DMS53 treated with DMSO at 0.1 percent for 48 hours (cell line): Measurements from ENCODE around the gene ADAP1.

Experiments used
- DNase-seq: peaks from one replicate; lab custom pipeline; 2025; ENCODE audit not compliant: unreplicated experiment; lab: John Stamatoyannopoulos, UW

Gene ADAP1

DNA sequence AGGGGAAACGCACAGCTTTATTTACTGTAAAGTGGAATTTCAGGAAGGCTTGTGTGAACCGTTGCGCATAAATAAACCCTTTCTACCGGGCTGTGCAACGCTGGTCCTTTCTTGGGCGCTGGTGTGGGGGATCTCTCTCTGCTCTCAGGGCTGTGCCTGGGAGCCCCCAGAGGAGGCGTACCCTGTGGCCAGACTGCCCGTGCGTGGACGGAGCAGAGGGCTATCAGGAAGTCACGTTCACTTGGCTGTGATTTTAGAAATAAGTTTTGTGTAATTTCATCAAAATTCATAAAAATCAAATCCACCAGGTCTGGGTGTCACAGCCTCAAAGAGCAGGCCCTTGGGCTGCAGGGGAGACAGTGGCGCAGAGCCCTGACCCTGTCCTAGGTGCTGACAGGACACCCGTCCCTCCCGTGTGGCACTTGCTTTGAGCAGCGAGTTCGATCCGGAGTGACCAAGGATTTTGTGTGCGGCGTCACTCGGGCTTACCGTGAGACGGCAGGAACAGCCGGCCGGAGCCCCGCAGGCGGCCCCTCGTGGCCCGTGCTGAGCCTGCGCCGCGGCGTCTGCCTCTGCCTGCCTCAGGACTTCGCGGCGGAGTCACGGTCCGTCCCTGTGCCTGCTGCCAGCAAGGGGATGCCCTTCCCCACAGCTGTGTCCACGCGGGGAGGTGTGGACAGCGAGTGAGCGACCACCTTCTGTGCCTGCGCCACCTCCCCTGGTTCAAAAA is 58.0 kb downstream of the ADAP1 start:
- DNase-seq = no peak

DNA sequence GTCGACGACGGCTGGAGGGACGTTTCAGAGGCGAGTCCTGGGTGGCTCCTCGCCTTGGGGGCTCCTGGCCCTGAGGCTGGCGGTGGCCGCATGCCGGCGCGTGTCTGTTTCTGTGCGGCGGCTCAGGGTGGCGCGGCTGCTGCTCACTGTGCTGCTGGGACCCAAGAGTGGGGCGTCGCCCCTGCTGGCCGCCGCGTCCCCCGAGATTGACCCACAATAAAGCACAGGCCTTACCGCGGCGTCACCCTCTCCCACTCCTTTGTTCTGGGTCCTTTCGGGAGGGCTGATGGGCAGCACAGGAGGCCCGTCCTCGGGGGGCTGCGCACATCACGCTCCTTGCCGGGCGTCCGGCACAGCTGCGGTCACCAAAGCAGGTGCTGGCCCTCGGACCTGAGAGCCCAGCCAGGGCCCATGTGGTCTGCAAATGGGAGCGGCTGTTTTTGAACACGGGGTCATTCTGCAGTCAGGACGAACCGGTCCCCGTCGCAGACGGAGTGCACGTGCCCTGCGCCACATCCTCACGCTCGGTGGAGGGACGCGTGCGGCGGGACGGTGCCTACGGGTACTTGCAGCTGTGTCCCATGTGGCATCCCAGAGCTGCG is 58.9 kb downstream of the ADAP1 start:
- DNase-seq = no peak

DNA sequence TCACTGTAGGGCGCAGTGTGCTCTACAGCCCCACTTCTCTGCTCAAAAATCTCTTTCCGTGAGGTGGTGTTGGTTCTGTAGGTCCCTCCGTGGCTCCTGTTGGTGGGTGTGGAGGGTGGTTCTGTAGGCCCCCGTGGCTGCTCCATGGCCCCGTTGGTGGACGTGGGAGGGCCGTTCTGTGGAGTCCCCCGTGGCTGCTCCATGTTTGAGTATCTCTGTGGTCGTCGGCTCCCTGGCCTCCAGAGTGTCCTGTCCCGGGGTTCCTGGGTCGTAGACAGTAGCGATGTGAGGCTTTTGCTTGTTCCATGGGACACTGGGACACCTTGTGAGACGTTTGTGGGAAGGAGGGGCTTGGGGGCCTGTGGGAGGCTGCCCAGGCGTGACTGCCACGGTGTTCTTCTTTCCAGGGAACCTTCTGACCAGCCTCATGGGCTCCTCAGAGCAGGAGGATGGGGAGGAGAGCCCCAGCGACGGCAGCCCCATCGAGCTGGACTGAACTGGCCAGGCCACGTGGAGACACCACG is 59.5 kb downstream of the ADAP1 start:
- DNase-seq = no peak

DNA sequence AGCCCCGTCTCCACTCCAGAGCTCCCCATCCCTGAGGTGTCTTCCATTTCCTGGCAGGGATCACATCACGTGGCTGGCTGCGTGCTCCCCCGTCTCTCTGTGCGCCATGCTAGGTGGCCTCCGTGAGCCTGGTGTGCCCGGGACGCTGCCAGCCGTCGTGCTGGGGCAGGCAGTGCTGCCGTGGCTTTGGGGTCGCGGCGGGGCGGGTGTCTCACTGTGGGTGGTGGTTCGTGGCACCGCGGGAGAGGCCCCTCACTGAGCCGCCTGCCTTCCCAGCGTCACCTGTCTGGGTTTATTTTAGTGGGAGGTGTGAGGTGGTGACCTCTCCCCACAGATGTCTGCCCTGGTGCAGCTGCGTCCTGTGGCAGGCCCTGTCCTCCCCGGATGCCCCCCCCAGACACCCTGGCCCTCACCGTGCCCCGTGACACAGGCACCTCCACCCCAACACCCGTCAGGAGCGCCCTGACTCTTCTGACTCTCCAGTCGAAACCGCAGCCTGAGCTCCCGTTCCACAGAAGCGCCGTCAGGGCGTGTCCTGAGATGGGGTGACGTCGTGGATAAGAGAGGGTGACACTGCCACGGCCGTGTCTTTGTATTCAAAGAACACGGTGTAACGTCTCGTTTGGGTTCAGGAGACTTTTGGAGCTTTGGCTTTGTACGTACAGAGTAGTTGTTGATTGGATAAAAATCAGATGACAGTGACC is 60.2 kb downstream of the ADAP1 start:
- no peak for DNase-seq

DNA sequence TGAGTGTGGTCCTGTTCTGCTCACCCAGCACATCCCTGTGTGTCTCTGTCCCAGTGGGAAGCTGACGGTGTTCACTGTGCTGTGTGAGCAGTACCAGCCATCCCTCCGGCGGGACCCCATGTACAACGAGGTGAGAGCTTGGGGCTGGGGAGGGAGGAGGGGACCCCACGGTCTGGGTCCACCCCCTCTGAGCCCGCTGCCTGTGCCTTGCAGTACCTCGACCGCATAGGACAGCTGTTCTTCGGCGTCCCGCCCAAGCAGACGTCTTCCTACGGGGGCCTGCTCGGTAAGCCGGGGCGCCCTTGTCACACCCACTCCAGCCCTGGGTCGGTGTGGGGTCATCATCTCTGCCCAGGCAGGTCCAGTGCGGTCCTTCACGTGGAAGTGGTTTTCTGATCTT is 60.8 kb downstream of the ADAP1 start:
- no peak for DNase-seq

DNA sequence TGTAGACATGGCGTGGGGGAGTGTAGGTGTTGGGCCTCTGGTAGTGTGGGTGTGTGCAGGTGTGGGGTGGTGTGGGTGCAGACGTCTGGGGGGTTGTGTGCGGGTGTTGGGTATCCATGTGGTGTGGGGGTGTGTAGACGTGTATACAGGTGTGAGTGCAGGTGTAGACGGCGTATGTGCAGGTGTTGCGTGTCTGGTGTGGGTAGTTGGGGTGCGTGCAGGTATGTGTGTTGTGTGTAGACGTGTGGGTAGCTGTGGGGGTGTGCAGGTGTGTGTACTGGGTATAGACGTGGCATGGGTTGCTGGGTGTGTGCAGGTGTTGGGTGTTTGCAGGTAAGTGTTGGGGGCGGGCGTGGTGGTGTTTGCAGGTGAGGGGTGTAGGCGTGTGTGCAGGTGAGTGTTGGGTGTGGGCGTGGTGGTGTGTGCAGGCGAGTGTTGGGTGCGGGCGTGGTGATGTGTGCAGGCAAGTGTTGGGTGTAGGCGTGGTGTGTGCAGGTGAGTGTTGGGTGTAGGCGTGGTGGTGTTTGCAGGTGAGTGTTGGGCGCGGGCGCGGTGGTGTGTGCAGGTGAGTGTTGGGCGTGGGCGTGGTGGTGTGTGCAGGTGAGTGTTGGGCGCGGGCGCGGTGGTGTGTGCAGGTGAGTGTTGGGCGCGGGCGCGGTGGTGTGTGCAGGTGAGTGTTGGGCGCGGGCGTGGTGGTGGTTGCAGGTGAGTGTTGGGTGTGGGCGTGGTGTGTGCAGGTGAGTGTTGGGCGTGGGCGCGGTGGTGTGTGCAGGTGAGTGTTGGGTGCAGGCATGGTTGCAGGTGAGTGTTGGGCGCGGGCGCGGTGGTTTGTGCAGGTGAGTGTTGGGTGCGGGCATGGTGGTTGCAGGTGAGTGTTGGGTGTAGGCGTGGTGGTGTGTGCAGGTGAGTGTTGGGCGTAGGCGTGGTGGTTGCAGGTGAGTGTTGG is 61.6 kb downstream of the ADAP1 start:
- DNase-seq = no peak

DNA sequence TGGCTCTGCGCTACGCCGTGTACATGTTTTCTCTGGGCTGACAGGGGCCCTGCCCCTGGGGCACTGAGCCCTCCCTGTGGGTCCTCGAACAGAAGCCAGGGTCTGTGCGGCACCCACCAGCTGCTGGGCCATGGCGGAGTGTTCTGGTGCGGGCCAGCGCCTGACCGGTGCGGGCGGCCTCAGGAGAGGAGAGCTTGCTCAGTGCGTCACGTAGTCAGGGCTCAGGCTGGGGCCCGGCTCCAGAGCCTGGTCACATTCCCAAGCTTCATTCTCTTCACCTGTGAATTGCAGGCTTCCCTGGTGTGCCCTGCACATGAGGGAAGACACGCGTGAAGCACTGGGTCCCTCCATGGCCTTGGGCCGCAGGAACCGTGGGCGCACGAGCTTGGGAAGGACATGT is 62.7 kb downstream of the ADAP1 start:
- no peak for DNase-seq

DNA sequence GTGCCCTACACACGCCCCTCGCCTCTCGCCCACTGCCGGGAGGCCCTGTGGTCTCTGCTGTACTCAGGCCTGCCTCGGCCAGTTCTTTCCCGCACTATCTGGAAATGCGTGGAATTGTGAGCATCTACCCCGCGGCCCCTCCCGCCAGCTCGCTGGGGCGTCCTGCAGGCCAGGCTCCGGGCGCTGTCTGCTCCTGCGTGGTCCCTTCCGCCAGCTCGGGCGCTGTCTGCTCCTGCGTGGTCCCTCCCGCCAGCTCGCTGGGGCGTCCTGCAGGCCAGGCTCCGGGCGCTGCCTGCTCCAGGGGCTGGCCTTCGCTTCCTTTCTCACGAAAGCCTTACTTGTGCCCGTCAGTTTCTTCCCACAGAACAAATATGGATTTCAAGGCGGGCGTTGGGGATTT is 63.2 kb downstream of the ADAP1 start:
- DNase-seq = no peak

DNA sequence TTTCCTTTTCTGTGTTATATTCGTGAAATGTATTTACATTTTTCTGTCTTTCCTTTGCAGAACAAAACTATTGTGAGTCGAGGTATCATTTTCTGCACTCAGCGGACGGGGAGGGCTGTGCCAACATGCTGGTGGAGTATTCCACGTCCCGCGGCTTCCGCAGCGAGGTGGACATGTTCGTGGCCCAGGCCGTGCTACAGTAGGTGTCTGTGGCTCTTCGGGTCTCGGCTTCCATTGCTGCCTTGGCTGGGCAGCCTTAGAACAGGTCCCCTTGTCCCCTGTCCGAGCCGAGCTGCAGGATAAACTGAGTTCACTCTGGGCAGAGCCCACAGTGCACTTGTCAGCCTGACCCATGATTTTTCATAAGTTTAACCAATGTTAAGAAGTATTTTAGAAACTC is 63.6 kb downstream of the ADAP1 start:
- DNase-seq = no peak

DNA sequence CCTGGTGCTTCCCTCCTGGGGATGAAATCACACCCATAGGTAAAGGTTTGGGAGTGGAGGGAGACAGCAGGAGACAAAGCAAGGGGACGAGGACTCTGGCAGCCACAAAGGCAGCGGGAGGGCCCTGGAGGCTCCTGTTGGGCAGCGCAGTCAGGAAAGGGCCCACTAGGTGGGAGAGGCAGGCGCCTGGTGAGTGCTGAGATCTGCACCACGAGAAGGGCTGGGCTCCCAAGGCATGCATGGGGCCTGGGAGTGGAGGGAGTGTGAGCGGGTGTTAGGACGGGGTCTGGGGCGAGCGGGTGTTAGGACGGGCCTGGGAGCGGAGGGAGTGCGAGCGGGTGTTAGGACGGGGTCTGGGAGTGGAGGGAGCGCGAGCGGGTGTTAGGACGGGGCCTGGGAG is 65.1 kb downstream of the ADAP1 start:
- DNase-seq = no peak

DNA sequence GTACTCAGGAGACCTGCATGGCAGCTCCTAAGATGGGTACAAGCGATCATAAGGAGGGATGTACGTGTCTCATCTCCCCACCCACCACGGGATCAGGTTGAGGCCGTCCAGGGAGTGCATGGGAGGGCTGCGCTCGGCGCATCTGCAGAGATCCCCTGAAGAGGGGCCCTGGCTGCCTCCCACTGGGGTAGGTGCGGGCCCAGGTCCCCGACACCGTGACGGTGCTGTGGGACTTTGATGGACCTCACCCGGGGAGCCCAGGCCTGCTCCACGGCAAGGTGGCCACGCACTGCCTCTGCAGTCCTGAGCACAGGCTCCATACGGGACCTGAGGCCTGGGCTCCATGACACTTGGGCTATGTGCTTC is 65.5 kb downstream of the ADAP1 start:
- DNase-seq = no peak

DNA sequence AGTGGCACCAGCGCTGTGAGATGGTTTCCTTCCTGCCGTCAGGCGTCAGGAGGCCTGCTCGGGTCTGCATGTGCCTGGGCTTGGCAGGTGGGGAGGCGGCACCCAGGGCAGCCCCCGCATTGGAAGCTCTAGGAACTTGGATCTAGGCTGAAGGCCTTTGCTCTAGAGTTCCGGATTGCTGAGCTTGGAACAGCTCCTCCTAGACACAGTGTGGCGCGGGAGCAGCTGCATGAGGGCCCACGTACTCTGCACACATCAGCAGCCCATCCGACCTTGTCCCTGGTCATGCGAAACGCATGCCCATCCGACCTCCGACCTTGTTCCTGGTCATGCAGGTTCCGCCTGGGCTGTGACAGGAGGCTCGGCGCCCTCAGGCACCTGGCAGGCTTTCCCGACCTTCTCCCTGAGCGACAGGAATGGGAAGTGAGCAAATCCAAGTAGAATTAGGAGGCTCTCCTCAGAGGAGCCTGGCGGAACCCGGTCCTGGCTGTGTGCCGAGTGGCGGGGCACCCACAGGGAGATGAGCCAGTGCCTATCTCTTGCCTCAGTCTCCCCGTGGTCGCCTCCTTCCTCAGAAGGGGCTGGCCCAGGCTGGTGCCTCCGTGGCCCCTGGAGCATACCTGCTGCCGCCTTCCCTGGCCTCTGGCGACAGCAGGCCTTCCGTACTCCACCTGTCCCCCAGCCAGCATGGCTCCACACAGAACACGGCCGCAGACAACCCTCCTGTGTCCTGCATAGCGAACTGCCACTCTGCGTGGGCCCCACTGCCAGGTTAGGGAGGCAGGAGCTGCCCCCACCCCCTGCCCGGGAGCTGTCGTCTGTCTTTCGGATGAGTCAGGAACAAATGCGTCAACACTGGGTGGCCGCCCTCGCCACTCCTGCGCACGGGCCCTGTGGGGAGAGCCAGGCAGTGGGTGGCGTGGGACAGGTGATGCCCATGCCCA is 66.1 kb downstream of the ADAP1 start:
- DNase-seq = no peak

DNA sequence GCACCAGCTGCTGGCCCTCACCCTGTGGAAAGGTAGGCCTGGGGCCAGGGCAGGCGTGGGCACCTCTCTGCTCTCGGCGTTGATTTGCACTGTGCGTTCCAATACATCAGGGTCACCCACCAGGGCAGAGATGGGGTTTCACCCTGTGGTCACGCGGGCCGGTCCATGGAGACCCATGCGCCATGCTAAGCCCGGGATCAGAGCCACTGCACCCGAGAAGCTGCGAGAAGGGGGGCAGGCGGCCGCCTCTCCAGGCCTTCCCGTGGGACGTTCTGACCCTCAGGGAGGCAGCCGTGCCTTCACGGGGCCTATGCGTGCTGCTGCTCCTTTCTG is 67.0 kb downstream of the ADAP1 start:
- DNase-seq = no peak

DNA sequence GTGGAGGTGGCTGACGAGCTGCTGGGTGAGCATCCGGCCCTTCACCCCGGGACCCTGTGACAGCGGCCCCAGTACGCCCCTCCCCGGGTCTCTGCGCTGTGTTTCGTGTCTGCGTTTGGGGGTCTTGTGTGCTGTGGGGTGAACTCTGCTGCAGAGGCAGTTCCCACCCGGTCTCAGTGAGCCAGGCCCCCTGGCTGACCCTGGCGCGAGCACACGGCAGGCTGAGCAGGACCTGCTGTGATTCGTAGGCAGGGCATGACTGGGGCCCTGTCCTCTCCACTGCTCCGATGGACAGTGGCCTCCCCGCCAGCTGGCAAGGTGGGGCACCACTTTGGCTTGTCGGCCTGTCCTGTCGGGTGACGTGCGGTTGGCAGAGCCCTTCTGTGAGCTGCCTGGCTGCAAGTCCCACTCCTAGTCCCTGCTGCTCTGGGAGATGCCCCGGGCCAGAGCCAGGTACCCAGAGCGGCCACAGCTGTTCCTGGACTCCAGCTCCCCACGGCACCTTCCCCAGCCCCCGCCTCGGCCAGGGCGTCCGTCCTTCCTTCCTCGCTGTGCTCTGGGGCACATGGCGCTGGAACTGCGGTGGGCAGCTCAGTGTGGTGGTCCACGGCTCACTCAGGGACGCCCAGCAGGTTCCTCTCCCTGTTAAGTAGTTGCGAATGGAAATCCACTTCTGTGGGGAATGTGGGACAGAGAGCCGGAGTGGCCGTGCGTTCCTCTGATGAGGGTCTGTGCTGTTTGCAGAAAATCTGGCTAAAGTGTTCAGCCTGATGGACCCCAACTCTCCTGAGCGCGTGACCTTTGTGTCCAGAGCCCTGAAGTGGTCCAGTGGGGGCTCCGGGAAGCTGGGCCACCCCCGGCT is 67.6 kb downstream of the ADAP1 start:
- DNase-seq = no peak

DNA sequence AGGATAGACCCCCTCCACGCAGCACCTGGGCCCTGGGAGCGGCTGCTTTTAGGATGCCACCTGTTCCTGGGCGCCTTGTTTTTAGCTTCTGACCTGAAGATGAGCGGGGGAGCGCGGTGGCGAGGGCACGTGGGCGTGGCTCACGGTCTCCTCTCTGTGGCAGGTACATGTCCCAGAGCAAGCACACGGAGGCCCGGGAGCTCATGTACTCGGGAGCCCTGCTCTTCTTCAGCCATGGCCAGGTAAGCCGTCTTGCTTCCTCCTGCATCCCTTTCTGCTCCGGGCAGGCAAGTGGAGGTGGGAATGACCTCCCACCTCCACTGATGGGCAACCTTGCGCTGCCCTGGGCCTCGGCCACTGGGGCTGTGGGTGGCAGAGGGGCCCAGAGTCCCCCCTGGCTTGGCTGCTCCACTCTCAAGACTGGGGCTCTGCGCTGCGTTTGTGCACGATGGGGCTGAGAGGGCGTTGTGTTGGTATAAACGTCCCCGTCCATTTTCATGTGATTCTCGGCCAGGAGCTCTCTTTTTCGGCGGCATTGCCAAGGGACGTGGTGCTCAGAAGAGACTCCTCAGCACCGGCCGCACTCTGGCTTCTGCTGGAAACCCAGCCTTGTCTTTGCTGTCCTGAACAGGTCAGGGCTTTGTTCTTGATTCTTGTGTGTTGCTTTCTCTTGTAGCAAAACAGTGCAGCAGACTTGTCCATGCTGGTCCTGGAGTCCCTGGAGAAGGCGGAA is 68.4 kb downstream of the ADAP1 start:
- DNase-seq = no peak

DNA sequence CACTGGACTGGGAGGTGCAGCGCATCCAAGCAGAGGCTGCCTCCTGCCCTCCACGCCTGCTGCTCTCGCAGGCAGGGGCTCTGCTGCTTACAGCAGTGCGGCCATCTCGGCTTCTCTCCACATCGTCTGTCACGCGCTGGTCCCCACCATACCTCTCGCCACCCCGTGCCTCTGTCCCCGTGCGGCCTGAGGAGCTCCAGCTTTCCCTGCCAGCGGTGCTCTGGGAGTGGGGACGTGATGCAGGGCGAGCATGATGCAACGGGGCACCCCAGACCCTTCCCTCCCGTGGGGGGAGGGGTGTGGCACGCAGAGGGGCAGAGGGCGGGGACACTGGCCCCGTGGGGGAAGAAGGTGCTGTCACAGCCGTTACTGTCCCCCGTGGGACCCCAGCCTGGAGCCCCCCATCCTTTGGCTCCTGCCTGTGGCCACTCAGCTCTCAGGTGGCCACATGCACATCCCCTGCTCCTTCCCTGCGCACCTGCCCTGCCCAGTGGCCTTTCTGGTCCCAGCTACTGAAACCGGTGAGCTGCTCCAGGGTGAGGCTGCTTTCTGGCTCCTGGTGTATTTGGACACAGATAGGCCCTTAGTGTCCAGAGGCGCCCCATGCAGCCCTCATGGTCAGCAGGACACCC is 69.1 kb downstream of the ADAP1 start:
- no peak for DNase-seq

DNA sequence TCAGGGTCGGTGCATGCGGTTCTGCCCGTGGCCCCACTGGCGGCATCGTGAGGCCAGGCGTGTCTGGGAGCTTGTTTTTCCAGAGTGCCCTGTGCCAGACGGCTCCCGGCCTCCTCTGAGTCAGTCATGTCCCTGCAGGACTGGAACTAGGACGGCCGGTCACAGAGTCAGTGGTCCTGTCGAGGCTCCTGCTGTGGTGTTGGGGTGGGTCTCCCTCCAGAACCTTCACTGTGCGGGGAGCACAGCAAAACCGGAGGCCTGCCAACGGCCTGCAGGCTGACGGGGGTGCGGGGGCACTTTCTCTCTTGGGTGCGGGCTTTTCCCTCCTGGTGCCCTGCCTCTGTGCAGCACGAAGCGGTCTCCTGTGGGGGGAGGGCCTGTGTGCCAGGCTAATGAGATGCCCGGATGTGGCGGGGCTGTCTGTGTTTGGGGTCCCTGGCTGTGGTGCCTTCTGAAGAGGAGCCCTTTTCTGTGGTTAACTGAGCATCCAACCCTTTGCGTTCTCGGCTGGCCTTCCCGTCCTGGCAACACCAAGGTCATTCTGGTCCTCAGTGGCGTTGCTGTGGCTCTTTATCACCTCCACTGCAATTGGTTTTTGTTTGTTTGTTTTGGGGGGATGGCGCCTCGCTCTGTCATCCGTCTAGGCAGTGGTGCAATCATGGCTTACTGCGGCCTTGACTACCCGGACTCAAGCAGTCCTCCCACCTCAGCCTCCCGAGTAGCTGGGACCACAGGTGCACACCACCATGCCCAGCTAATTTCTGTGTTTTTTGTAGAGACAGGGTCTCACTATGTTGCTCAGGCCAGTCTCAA is 70.1 kb downstream of the ADAP1 start:
- no peak for DNase-seq
